ENCODE results near the gene MVB12B. TPM values are rescaled to one million over a fixed set of nuclear protein-coding genes. Genes with fewer than 3 reads are reported as not detected.

The MVB12B gene
- total and polyA plus RNA-seq, 2 of the 8 experiments (the other 6 are each of a cell fraction or from before 2014, with no cell fraction given), result 2.6 to 5.0 TPM

- Histone ChIP-seq H3K56ac (replicated peaks; ENCODE audit: insufficient read length, low read depth, low read length) (no peak overlapping the region), H3K9me3 (ENCODE audit: insufficient read depth in 2 of 2, low read depth in 1 of 2, low read length in 1 of 2) (no peaks in the 10 kb centered on the region), H2AK5ac (ENCODE audit: low read depth, low read length) (no peak overlapping the region), H3K9ac (replicated peaks in 1 of 4; ENCODE audit: extremely low read depth in 1 of 4, low read depth in 3 of 4, low read length in 3 of 4) (no peak overlapping the region), H4K20me1 (replicated peaks in 1 of 2; ENCODE audit: control insufficient read depth in 1 of 2, insufficient read depth in 2 of 2, low read length in 2 of 2) (no peaks in the 10 kb centered on the region), H3K23ac (ENCODE audit: insufficient read length) (no peak overlapping the region), H3K79me1 (ENCODE audit: low read depth, low read length) (no peaks in the 10 kb centered on the region), H4K5ac (ENCODE audit: insufficient read length, low read depth, low read length) (no peak overlapping the region), H3K4me1 (replicated peaks in 1 of 4; ENCODE audit: control insufficient read depth in 3 of 4, insufficient read depth in 4 of 4, low read length in 3 of 4) (peaks cover 9 to 15% (median 13%) of the 10 kb centered on the region in 4 experiments), H4K91ac (replicated peaks; ENCODE audit: insufficient read length, low read length) (no peak overlapping the region), H2BK15ac (ENCODE audit: low read length) (no peak overlapping the region), H3K14ac (ENCODE audit: insufficient read length) (no peak overlapping the region), H2BK12ac (ENCODE audit: low read depth, low read length) (no peak overlapping the region), H3K36me3 (ENCODE audit: control insufficient read depth in 2 of 4, insufficient read depth in 4 of 4, low read length in 3 of 4) (no peaks in the 10 kb centered on the region), H2BK20ac (ENCODE audit: low read length) (no peak overlapping the region), H2AFZ (ENCODE audit: low read length) (no peak overlapping the region), H2BK120ac (replicated peaks; ENCODE audit: low read depth, low read length) (no peak overlapping the region), H3K23me2 (ENCODE audit: low read depth, low read length) (peaks cover 5% of the 10 kb centered on the region; the same call in 1 of the 2 replicates), H3K18ac (ENCODE audit: extremely low read depth, low read length) (no peak overlapping the region), H3K4me3 (ENCODE audit: extremely low read depth in 1 of 4, insufficient read depth in 2 of 4, low read depth in 3 of 4, low read length in 4 of 4) (no peak overlapping the region), H4K8ac (ENCODE audit: extremely low read depth, insufficient read depth, low read length) (no peak overlapping the region), H2BK5ac (ENCODE audit: low read depth, low read length) (no peak overlapping the region), H3K79me2 (ENCODE audit: control insufficient read depth in 1 of 2, insufficient read depth in 2 of 2, low read length in 2 of 2) (no peaks in the 10 kb centered on the region), H3K27ac (ENCODE audit: low read depth, low read length) (no peak overlapping the region), H3K4me2 (ENCODE audit: insufficient read depth in 1 of 2, low read depth in 2 of 2, low read length in 2 of 2) (no peak overlapping the region), H3K4ac (replicated peaks; ENCODE audit: insufficient read length, low read depth, low read length) (no peak overlapping the region), H3K27me3 (replicated peaks in 1 of 4; ENCODE audit: control insufficient read depth in 3 of 4, extremely low read depth in 1 of 4, insufficient read depth in 3 of 4, low read length in 3 of 4) (peaks cover 0 to 3% (median under 1%) of the 10 kb centered on the region in 4 experiments; a peak in 2 of 7 replicates)
- FAIRE-seq (no peak), DNase-seq (ENCODE audit: low read depth in 1 of 2, low spot score in 2 of 2) (no peak)
- ChIA-PET POLR2A (ENCODE audit: partially characterized antibody) (interaction anchor here (1.3 to 1.5 kb wide), 2 partner anchors 11 to 14 kb away, joined by 3 to 4 read pairs; no protein-coding TSS in a partner anchor), CTCF (ENCODE audit: partially characterized antibody) (interaction anchor here (1.2 to 2.0 kb wide), 6 partner anchors 16 to 1683 kb away, joined by 3 to 6 read pairs (median 4); no protein-coding TSS in a partner anchor)
- 79% methylated on average over 1 of the region's 1 CpG; no CpG with 5 or more reads in 1 of the 2 experiments for WGBS, 2 experiments (ENCODE audit: extremely low coverage in 1 of 2, insufficient coverage in 1 of 2, insufficient read length in 1 of 2, insufficient replicate concordance in 2 of 2, low coverage in 1 of 2, low lambda C conversion rate in 2 of 2, missing lambda C conversion rate in 1 of 2)
- no peak for TF ChIP-seq ATF3 (IDR thresholded peaks at IDR 0.05; ENCODE audit: insufficient read depth, low read depth, low read length)
These were observed 211.9 kb downstream of the MVB12B start for GRCh38 chr9:126538550-126538949.
